HT1080 (cell line): ENCODE data around the gene PMAIP1. TPM values are rescaled to one million over a fixed set of nuclear protein-coding genes. Genes with fewer than 3 reads are reported as not detected.
"Not testable (repeated sequence)": the region's sequence is repeated elsewhere in the genome, so short reads cannot be mapped to it uniquely, and the experiment has no call there.

Experiments used
- DNase-seq: peaks from one replicate; pipeline ENCODE4 v3.0.0-alpha.2; 2015; ENCODE audit warnings: low read depth
- polyA plus RNA-seq, 2 experiments: library from polyadenylated mRNA; depleted of rRNA; stranded (reverse); fragments of >200 nt; gene quantifications; 2 replicates each; pipeline ENCODE4 v1.2.3, GENCODE V29; 2015
- total RNA-seq: library from RNA; depleted of rRNA; stranded (reverse); fragments of >200 nt; shearing (Covaris generic); gene quantifications from 2 replicates; pipeline ENCODE4 v1.2.3, GENCODE V29; 2014; rRNA removed

PMAIP1 gene
- 34.9 and 39.8 TPM in 2 replicates for total RNA-seq
- polyA plus RNA-seq (2015; cell fraction: cytosol; rRNA removed), result 88.5 and 105 TPM in 2 replicates
- polyA plus RNA-seq (2015; cell fraction: nucleus; rRNA removed), result 56.6 and 67.8 TPM in 2 replicates

- peak; percentile 92 for DNase-seq
Measured at GRCh38 chr18:59899298-59900221, at the start of gene PMAIP1. PMAIP1 (plus strand) TSS chr18:59899996; CDS start chr18:59900178, 182 bp downstream.

- DNase-seq, result no peak
Measured at GRCh38 chr18:59851784-59852399, 47.9 kb upstream of the PMAIP1 start.

GRCh38 chr18:59852548-59852947, 47.2 kb upstream of the PMAIP1 start:
- no peak for DNase-seq

- DNase-seq, result no peak
Measured at GRCh38 chr18:59853380-59853779, 46.4 kb upstream of the PMAIP1 start.

- not testable (repeated sequence) for DNase-seq
Measured at GRCh38 chr18:59853988-59854387, 45.8 kb upstream of the PMAIP1 start.

GRCh38 chr18:59861009-59861408, 38.8 kb upstream of the PMAIP1 start:
- DNase-seq, result no peak

- DNase-seq, result no peak
Measured at GRCh38 chr18:59861963-59862819, 37.6 kb upstream of the PMAIP1 start.

GRCh38 chr18:59865241-59865986, 34.4 kb upstream of the PMAIP1 start:
- no peak for DNase-seq

GRCh38 chr18:59866551-59867269, 33.1 kb upstream of the PMAIP1 start:
- DNase-seq, result no peak

GRCh38 chr18:59867337-59868104, 32.3 kb upstream of the PMAIP1 start:
- DNase-seq, result no peak

GRCh38 chr18:59870623-59871130, 29.1 kb upstream of the PMAIP1 start:
- no peak for DNase-seq

- no peak for DNase-seq
Measured at GRCh38 chr18:59871711-59872362, 28.0 kb upstream of the PMAIP1 start.

- DNase-seq, result no peak
Measured at GRCh38 chr18:59873641-59874040, 26.2 kb upstream of the PMAIP1 start.

- DNase-seq, result peak; percentile 83
Measured at GRCh38 chr18:59874166-59874565, 25.6 kb upstream of the PMAIP1 start.

GRCh38 chr18:59876310-59876626, 23.5 kb upstream of the PMAIP1 start:
- DNase-seq, result no peak

- no peak for DNase-seq
Measured at GRCh38 chr18:59877361-59877760, 22.4 kb upstream of the PMAIP1 start.

GRCh38 chr18:59878644-59879043, 21.2 kb upstream of the PMAIP1 start:
- peak; percentile 29 for DNase-seq
